GM10248 (cell line): ENCODE results near the gene CNTN4.
A peak's percentile ranks its signal among the peaks of the same experiment; 100 is the strongest.

Source experiments
- CTCF ChIA-PET: fragments of 300-600 bp; sonication (Branson Sonifier 250); formaldehyde crosslinking; extraction: SDS; loops from one replicate; lab custom pipeline; 2021; ENCODE audit warnings: antibody characterized with exemption; lab: Yijun Ruan, JAX
- POLR2A ChIA-PET: fragments of 350-650 bp; sonication (Branson Sonifier 250); formaldehyde crosslinking; extraction: SDS; loops from one replicate; lab custom pipeline; 2020; ENCODE audit warnings: antibody characterized with exemption; lab: Yijun Ruan, JAX
- DNase-seq: peaks from one replicate; pipeline ENCODE4 v3.0.0; 2012; ENCODE audit errors: extremely low spot score
- CTCF ChIP-seq: IDR thresholded peaks from 2 replicates; pipeline ENCODE4 v1.5.1; 2012; ENCODE audit warnings: mild to moderate bottlenecking, low read depth; ENCODE audit errors: extremely low read depth, missing control alignments, control extremely low read depth

CNTN4 gene

GRCh38 chr3:2303566-2303965 lies 204.9 kb downstream of the CNTN4 start:
- peak; percentile 3 for DNase-seq
- TF ChIP-seq CTCF = no peak
- POLR2A ChIA-PET = no interaction called here
- CTCF ChIA-PET = no interaction called here

GRCh38 chr3:2311022-2311421 lies 212.4 kb downstream of the CNTN4 start:
- POLR2A ChIA-PET = no interaction called here
- TF ChIP-seq CTCF = no peak
- CTCF ChIA-PET = no interaction called here
- no peak for DNase-seq

- ChIA-PET POLR2A (no interaction called here), CTCF (no interaction called here)
- no peak for TF ChIP-seq CTCF
- no peak for DNase-seq
These were observed 218.9 kb downstream of the CNTN4 start for GRCh38 chr3:2317521-2317920.

- DNase-seq = no peak
- TF ChIP-seq CTCF = no peak
- POLR2A ChIA-PET = no interaction called here
- CTCF ChIA-PET = no interaction called here
These were observed 236.3 kb downstream of the CNTN4 start for GRCh38 chr3:2334921-2335320.

GRCh38 chr3:2343031-2343682 lies 244.5 kb downstream of the CNTN4 start:
- no peak for DNase-seq
- ChIA-PET POLR2A (no interaction called here), CTCF (interaction anchor here (1.7 kb wide), 1 partner anchor 11 kb away, joined by 5 read pairs; no protein-coding TSS in a partner anchor)
- TF ChIP-seq CTCF = no peak

- POLR2A ChIA-PET = no interaction called here
- CTCF ChIA-PET = no interaction called here
- DNase-seq = no peak
- no peak for TF ChIP-seq CTCF
These were observed 253.6 kb downstream of the CNTN4 start for GRCh38 chr3:2352134-2352762.
